ENCODE results near the gene ZNF580. TPM values are rescaled to one million over a fixed set of nuclear protein-coding genes. Genes with fewer than 3 reads are reported as not detected.

ZNF580 gene
- total and polyA plus RNA-seq, 2 of the 8 experiments (the other 6 are each of a cell fraction or from before 2014, with no cell fraction given), result 12.0 to 24.6 TPM

DNA sequence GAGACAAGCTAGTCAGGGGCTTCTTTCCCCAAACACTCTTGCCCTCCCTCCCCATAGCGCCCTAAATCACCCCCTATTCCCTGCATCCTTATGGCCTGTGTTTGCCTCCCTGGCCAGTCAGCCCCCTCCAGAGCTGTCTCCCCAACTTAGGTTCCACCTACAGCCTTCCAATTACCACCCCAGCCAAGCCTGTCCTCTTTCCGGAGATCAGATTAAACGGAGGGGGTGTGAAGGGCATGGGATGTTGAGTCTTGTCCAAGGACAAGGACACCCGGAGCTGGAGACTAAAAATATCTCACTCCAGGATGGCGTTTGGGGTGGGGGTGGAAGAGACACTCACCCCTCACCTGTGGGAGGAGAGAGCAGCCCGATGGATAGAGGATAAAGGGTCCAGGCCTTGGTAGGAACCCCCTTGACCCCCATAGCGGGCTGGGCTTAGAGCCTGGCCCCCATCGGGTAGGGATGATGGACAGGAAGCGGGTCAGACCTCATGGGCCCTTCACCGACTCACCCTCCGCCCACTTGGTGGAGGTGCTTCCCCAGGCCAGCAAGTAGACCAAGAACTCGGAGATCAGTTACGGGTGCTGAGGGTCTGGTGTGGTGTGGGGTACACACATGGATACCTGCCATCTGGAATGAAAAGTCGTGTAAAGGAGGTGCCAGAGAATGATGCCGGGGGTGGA, 29.4 kb upstream of the ZNF580 start (continued):
- TF ChIP-seq POU5F1 (IDR thresholded peaks at IDR 0.05; ENCODE audit: low read depth, low read length) (no peak), KDM1A (IDR thresholded peaks at IDR 0.05; ENCODE audit: borderline replicate concordance, low read length) (no peak)

All from H1 (cell line).